Stimulated activated CD8-positive, alpha-beta memory T cell treated with anti-CD3 and anti-CD28 coated beads, Interleukin-7, amount 100 ng/mL, for 24 hours (primary cell): Measurements from ENCODE around the gene MAP7.
"Not testable (repeated sequence)": the region's sequence is repeated elsewhere in the genome, so short reads cannot be mapped to it uniquely, and the experiment has no call there.

ENCODE experiments used
- DNase-seq: peaks from one replicate; pipeline ENCODE4 v3.0.0-alpha.2; 2020; ENCODE audit warnings: low read depth

MAP7 gene

GRCh38 chr6:136550330-136551071 is at the start of gene MAP7:
Gene MAP7, minus strand, starts transcription at chr6:136550422. Its CDS starts 14 bp downstream, at chr6:136550408.
- DNase-seq: peak; percentile 22

- DNase-seq: no peak
Measured at GRCh38 chr6:136599329-136600011, 49.2 kb upstream of the MAP7 start.

- no peak for DNase-seq
Measured at GRCh38 chr6:136598048-136598447, 47.8 kb upstream of the MAP7 start.

- DNase-seq: no peak
Measured at GRCh38 chr6:136594671-136595070, 44.4 kb upstream of the MAP7 start.

- DNase-seq: no peak
Measured at GRCh38 chr6:136593748-136594490, 43.7 kb upstream of the MAP7 start.

GRCh38 chr6:136592930-136593673 is 42.9 kb upstream of the MAP7 start:
- DNase-seq: no peak

- no peak for DNase-seq
Measured at GRCh38 chr6:136591617-136592016, 41.4 kb upstream of the MAP7 start.

GRCh38 chr6:136590846-136591245 is 40.6 kb upstream of the MAP7 start:
- not testable (repeated sequence) for DNase-seq

- no peak for DNase-seq
Measured at GRCh38 chr6:136587527-136587926, 37.3 kb upstream of the MAP7 start.

- no peak for DNase-seq
Measured at GRCh38 chr6:136586295-136586694, 36.1 kb upstream of the MAP7 start.

- not testable (repeated sequence) for DNase-seq
Measured at GRCh38 chr6:136585523-136585922, 35.3 kb upstream of the MAP7 start.

GRCh38 chr6:136584290-136584689 is 34.1 kb upstream of the MAP7 start:
- not testable (repeated sequence) for DNase-seq

- no peak for DNase-seq
Measured at GRCh38 chr6:136582711-136583471, 32.7 kb upstream of the MAP7 start.

GRCh38 chr6:136579800-136580199 is 29.6 kb upstream of the MAP7 start:
- DNase-seq: no peak

- no peak for DNase-seq
Measured at GRCh38 chr6:136576821-136577220, 26.6 kb upstream of the MAP7 start.

GRCh38 chr6:136571496-136571895 is 21.3 kb upstream of the MAP7 start:
- no peak for DNase-seq

- DNase-seq: no peak
Measured at GRCh38 chr6:136571065-136571464, 20.8 kb upstream of the MAP7 start.

- no peak for DNase-seq
Measured at GRCh38 chr6:136568129-136568528, 17.9 kb upstream of the MAP7 start.

GRCh38 chr6:136567688-136568087 is 17.5 kb upstream of the MAP7 start:
- DNase-seq: no peak

GRCh38 chr6:136566851-136567250 is 16.6 kb upstream of the MAP7 start:
- DNase-seq: no peak

GRCh38 chr6:136566007-136566487 is 15.8 kb upstream of the MAP7 start:
- no peak for DNase-seq
